Subcutaneous adipose tissue (tissue), 4 donors: ENCODE measurements around the gene ANKRD66. TPM values are rescaled to one million over a fixed set of nuclear protein-coding genes. Genes with fewer than 3 reads are reported as not detected.

Experiments used
- total RNA-seq, 4 donors: library from RNA; depleted of rRNA; stranded (reverse); fragments of >200 nt; gene quantifications; one replicate each; pipeline ENCODE4 v1.1.0, GENCODE V29; 2016
- TF ChIP-seq, protein P1 (sequence below): fragments of 450-650 bp; IDR thresholded peaks from one replicate; pipeline ENCODE4 v1.5.1; 2016; ENCODE audit warnings: low read depth, mild to moderate bottlenecking, control low read depth, antibody characterized with exemption, moderate library complexity

ANKRD66 gene
- total RNA-seq, 4 donors from 2014 or later: not detected

DNA sequence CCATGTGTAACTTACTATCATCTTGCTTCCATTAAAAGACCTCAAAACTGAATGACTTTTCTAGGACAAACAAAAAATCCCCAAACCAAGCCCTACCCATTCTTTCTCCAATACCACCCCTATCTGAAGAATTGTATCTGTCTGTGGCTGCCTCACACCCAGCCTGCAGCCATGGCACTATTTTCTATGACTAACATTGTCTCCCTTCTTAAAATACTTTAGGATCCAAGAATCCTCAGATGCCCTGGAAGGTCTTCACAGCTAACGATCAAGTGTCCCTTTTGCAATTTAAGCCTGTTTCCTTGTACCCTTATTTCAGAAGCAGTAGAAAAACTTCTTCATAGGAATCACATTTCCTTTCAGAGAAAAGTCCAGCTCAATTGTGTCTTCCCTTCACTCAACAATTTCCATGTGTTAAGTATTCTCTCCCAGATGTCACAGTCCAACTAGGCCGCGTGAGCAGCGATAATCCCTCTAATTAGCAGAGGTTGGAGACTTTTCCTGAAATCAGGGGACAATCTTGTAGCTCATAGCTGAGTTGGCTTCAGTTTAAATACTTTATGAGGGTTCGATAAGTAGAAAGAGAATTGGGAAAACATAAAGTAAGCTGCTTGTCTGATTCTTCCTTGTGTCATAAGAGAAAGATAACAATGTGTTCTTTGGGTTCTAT, 41.3 kb downstream of the ANKRD66 start:
- TF ChIP-seq, protein P1, sequence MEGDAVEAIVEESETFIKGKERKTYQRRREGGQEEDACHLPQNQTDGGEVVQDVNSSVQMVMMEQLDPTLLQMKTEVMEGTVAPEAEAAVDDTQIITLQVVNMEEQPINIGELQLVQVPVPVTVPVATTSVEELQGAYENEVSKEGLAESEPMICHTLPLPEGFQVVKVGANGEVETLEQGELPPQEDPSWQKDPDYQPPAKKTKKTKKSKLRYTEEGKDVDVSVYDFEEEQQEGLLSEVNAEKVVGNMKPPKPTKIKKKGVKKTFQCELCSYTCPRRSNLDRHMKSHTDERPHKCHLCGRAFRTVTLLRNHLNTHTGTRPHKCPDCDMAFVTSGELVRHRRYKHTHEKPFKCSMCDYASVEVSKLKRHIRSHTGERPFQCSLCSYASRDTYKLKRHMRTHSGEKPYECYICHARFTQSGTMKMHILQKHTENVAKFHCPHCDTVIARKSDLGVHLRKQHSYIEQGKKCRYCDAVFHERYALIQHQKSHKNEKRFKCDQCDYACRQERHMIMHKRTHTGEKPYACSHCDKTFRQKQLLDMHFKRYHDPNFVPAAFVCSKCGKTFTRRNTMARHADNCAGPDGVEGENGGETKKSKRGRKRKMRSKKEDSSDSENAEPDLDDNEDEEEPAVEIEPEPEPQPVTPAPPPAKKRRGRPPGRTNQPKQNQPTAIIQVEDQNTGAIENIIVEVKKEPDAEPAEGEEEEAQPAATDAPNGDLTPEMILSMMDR: no peak

DNA sequence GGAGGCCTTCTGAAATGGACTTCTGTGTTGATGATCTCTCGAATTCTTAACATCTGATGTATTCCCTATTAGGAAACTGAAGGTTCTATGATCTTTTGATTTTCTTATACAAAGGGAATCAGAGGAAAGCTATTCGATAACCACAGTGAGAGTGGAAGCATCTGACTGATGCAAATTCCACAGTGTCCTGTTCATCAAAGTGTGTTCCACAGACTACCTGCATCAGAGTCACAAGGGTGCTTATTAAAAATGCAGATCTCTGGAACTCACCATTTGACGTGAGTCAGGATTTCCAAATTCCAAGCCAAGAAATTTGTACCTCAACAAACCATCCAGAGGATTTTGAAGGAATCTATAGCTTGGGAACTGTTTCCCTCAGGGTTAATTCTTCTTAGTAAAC, 42.1 kb downstream of the ANKRD66 start:
- TF ChIP-seq, protein P1: no peak

DNA sequence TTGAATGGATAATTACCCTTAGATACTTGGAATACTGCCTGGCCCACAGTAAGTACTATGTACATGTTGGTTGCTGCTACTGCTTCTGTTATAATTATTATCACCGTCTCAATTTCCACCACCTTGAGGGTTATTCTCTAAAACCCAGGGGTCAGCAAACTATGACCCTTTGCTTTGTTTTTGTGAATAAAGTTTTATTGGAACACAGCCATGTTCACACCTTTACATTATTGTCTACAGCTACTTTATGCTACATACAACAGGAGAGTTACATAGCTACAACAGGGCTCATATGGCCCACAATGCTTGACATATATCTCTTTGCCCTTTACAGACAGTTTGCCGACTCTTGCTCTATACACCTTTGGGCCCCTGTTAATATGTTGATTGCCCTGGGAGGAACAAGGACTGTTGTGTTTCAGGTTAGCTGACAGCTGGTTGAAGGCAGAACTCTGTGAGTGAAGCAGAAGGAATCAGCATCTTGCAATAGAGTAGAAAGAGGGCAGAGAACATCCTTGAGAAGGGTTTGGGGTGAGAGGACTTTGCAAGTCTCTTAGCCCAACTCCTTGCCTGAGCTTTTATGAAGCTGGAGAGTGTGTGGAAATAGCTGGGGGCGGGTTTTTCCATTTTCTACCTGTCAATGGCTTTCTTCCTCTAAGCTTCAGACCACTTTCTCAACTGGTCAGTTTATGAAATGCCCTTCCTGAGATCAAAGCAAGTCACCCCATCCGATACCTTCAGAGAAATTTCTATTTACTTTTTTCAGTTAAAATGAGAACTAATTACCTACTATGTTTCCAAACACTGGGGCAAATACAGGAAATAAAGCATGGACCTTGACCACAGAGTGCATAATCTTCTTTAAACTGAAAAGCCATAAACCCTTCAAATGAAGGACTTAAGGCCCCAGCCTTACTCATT, 43.0 kb downstream of the ANKRD66 start:
- TF ChIP-seq, protein P1: no peak

DNA sequence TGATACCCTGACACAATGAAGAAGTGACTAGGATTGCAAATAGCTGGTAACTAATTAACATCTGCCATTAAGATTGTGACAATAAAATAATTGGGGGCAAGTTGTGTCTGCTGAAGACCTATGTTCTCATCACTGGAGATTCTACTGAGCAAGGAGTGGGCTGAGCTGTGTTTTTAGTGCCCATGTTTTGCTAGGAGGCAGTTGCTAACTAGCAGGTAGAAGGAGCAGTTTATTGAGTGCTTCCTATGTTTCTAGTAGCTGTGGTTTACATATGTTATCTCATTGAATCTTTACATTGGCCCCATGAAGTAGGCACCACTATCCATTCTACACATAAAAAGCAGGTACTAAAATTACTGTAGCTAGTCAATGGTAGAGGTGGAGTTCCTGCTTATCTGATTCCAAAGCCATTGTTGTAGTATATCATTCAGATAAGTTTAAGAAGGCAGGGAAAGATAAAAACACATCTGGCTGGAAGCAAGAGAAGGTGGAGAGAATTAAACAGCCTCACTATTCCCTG, 43.7 kb downstream of the ANKRD66 start:
- TF ChIP-seq, protein P1: no peak

DNA sequence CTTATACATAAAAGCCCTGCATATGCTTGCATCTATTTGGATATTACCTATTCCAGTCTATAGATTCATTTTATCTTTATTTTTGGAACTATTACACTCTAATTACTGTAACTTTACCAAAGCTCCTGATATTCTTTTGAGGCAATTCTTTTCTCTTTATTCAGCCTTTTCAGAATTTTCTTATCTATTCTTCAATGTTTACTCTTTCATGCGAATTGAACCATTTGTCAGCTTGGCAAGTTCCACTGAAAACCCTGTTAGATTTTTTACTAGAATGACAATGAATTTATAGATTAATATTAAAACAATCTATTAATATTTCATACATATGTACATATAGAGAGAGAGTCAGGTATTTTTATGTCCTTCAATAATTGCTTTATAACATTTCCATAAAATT, 45.9 kb downstream of the ANKRD66 start:
- TF ChIP-seq, protein P1: no peak

DNA sequence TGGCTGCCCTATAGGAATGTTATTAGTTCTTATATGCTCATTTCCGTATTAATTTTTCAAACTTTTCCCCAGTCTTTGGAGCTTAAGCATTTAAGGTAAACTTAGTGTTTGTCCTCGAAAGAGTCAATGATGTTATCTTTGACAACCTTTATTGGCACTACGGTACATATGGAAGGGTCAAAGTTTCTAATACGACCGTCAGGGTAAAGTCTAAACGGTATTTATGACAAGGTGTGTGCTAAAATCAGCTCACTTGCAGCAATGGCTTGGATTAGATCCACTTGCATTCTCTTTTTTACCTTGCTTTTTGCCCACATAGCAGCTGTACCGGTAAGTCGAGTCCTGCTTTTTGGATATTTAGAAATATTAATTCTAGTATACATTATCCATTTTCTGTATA, 46.4 kb downstream of the ANKRD66 start, which contains the start of gene MEP1A:
TSS of gene MEP1A (plus strand) at position 252 of the 400 bp plus-strand sequence. CDS start at position 262, 10 bp downstream.
- TF ChIP-seq, protein P1: no peak

DNA sequence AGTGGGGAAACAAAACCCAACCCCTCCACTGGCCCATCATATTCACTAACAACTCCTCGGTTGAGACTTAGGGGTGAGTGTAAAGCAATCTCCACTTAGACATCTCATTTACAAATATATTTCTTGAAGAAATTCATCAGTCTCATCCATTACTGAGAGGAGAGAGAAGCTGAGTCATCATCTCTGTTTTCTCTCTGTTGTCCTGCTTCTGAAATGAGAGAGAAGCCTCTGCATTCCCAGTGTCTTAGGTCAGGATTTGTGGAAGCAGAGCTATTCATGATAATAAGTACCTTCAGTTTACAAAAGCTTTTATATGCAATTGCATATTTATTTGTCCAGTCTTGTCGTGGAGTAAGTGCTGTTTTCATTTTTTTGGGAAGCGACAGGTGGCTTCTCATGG, 47.3 kb downstream of the ANKRD66 start:
- TF ChIP-seq, protein P1: no peak
